Muscle of leg (tissue), 11 donors: ENCODE data around the gene METTL24. TPM values are rescaled to one million over a fixed set of nuclear protein-coding genes. Genes with fewer than 3 reads are reported as not detected.
A peak's percentile ranks its signal among the peaks of the same experiment; 100 is the strongest.

Experiments
- DNase-seq: peaks from one replicate; pipeline ENCODE4 v3.0.0; 2013
- H3K27ac ChIP-seq: one replicate; pipeline ENCODE4 v1.5.1; 2013; ENCODE audit warnings: mild to moderate bottlenecking, low read length, control low read depth
- H3K27me3 ChIP-seq: one replicate; pipeline ENCODE4 v1.6.1; 2013; ENCODE audit warnings: low read length; ENCODE audit not compliant: control insufficient read depth, insufficient read depth
- H3K36me3 ChIP-seq: one replicate; pipeline ENCODE4 v1.6.1; 2013; ENCODE audit warnings: low read length; ENCODE audit not compliant: control insufficient read depth, insufficient read depth
- H3K4me1 ChIP-seq: one replicate; pipeline ENCODE4 v1.6.1; 2013; ENCODE audit warnings: low read length; ENCODE audit not compliant: control insufficient read depth, insufficient read depth
- H3K4me3 ChIP-seq: one replicate; pipeline ENCODE4 v1.5.1; 2013; ENCODE audit warnings: low read length, control low read depth
- H3K9me3 ChIP-seq: replicated peaks from 2 replicates; pipeline ENCODE4 v1.6.1; 2013; ENCODE audit warnings: low read depth, low read length; ENCODE audit not compliant: control insufficient read depth
- WGBS: methylation state at CpG from one replicate; pipeline ENCODE4 v1.1.5; 2013; ENCODE audit warnings: missing lambda C conversion rate; ENCODE audit not compliant: insufficient coverage; 5-methylcytosine and 5-hydroxymethylcytosine counted together
- polyA plus RNA-seq, 8 donors: library from polyadenylated mRNA; unstranded; fragments of 120-200 nt; gene quantifications; one replicate each; pipeline versions ENCODE4 v1.2.1 to v1.2.3, GENCODE V29; 2013; ENCODE audit warnings: inconsistent platforms in 1 of 8, low replicate concordance in 1 of 8; ENCODE audit not compliant: insufficient read length in 8 of 8, insufficient read depth in 1 of 8
- total RNA-seq: library from RNA; stranded (reverse); fragments of 120-200 nt; gene quantifications from one replicate; pipeline ENCODE4 v1.2.4, GENCODE V29; 2013

METTL24 gene
- total and polyA plus RNA-seq, 9 donors, result 0.28 to 2.2 (median 0.80) TPM

DNA sequence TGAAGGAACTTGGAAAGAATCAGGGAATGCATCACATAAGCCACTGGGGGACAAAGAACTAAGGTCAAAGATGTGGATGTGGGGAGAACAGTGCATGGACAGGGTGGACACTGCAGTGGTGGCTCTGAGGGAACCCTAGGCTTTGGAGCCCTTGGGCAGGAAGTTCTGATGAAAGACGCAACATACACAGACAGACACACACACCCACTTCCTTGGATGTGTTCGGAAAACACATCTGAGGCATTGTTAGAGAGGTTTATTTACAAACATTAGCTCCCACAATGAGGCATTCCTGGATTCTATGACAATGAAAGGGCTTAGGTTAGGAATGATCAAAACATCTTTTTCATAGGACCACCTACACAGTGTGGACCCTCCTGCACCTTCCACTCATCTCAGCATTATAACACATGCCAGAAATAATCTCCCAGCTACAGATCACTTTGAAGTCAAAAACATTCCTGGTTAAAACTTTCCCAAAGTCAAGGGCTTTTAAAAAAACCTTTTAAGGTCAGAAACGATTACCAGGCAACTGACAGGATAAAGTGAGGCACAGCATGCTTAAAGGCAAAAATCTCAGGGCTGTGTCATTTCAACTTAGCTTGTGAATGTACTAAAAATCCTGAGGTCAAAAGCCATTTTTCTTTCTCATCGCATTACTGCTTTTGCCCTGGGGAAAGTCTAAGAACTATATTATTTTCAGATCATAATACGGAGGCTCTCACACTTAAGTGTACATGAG is 6.4 kb upstream of the METTL24 start:
- DNase-seq, result no peak
- H3K4me3 ChIP-seq, result no peak overlapping the region
- no peaks in the 10 kb centered on the region for H3K4me1 ChIP-seq
- peaks cover 6% of the 10 kb centered on the region for H3K27me3 ChIP-seq
- no peaks in the 10 kb centered on the region for H3K36me3 ChIP-seq
- 40% methylated on average over 1 of the region's 5 CpGs for WGBS
- H3K27ac ChIP-seq, result no peak overlapping the region
- H3K9me3 ChIP-seq, result no peaks in the 10 kb centered on the region

- H3K9me3 ChIP-seq, result no peaks in the 10 kb centered on the region
- H3K36me3 ChIP-seq, result no peaks in the 10 kb centered on the region
- H3K27me3 ChIP-seq, result peaks cover 14% of the 10 kb centered on the region
- no peak overlapping the region for H3K4me3 ChIP-seq
- no CpG with 5 or more reads among the region's 3 CpGs for WGBS
- H3K27ac ChIP-seq, result no peak overlapping the region
- no peaks in the 10 kb centered on the region for H3K4me1 ChIP-seq
- DNase-seq, result peak; percentile 24
Measured at GRCh38 chr6:110363748-110364147, 5.6 kb upstream of the METTL24 start.

DNA sequence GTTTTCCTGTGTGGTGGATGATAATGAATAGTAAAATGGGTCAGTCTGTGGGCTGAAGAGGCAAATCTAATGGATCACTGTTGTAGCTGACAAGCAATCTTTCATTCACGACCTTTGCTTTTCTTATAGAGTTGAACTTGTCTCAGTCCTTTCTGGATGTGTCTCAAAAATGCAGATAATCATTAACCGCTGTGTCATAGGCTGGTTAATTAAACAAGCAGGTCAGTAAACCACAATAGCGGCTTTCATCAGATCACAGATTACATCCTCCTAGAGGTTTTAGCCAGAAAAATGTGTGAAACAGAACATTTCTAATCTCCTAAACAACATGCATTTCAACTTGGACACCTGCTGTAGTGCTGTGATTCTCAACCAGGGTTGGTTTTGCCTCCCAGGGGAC is 2.5 kb upstream of the METTL24 start:
- WGBS, result 88% methylated on average over 1 of the region's 3 CpGs
- H3K4me3 ChIP-seq, result no peak overlapping the region
- peaks cover 7% of the 10 kb centered on the region for H3K4me1 ChIP-seq
- H3K36me3 ChIP-seq, result no peaks in the 10 kb centered on the region
- H3K27me3 ChIP-seq, result peaks cover 37% of the 10 kb centered on the region
- no peak overlapping the region for H3K27ac ChIP-seq
- no peaks in the 10 kb centered on the region for H3K9me3 ChIP-seq
- no peak for DNase-seq

- H3K36me3 ChIP-seq, result no peaks in the 10 kb centered on the region
- no peaks in the 10 kb centered on the region for H3K9me3 ChIP-seq
- WGBS, result no CpG with 5 or more reads among the region's 5 CpGs
- DNase-seq, result no peak
- peaks cover 7% of the 10 kb centered on the region for H3K4me1 ChIP-seq
- H3K27ac ChIP-seq, result no peak overlapping the region
- peaks cover 39% of the 10 kb centered on the region for H3K27me3 ChIP-seq
- no peak overlapping the region for H3K4me3 ChIP-seq
Measured at GRCh38 chr6:110359556-110359955, 1.4 kb upstream of the METTL24 start.

DNA sequence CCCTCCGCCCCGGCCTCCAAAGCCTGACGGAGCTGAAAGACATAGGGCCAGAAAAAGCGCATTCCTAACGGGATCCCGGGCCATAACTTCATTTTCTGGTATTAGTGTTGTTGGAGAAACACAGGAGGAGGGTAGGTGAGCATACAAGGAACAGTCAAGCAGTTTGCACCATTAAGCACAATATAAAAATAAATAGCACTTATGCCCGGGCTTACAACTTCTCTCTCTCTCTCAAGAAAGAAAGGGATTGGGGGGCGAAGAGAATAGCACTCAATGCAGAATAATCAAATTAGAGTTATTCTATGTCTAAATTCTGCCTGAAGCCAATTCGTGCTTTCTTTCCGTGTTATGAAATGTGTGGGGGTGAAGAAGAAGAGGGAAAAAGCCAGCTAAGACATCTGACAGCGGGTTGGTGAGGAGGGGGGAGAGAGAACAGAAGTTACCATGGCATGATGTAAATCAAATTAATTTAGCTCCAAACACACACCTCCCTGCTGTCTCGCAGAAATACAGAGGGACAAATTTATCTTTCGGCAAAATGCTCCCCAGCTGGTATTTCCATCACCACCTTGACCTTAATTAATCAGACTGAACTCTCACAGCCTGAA is 508 bp upstream of the METTL24 start:
- Histone ChIP-seq H3K4me1 (peaks cover 7% of the 10 kb centered on the region), H3K27me3 (peaks cover 39% of the 10 kb centered on the region), H3K27ac (peak overlapping the region; percentile 16), H3K36me3 (no peaks in the 10 kb centered on the region), H3K4me3 (peak overlapping the region; percentile 32), H3K9me3 (no peaks in the 10 kb centered on the region)
- 21% methylated on average over 2 of the region's 13 CpGs for WGBS
- DNase-seq, result no peak

DNA sequence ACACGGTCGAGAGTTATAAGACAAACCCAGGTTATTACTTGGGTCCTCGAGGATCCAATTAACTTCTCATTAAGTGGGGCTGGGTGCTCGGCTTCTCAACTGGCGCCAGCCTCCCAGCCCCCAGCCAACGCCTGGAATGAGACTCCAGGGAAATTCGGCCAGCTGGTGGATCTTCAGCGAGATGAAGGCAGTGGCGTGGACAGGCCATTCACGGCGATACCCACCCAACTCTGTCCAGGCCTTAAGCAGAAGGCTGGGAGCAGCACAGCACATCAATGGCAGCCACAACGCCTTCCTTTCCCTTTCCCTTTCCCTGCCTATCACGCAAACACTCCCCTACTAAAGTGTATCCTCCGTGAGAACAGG is 868 bp downstream of the METTL24 start:
- H3K27me3 ChIP-seq, result peaks cover 39% of the 10 kb centered on the region

GRCh38 chr6:110356778-110357177 is 1.4 kb downstream of the METTL24 start:
- Histone ChIP-seq H3K4me3 (no peak overlapping the region), H3K27me3 (peaks cover 39% of the 10 kb centered on the region), H3K27ac (no peak overlapping the region), H3K36me3 (no peaks in the 10 kb centered on the region), H3K9me3 (no peaks in the 10 kb centered on the region), H3K4me1 (peaks cover 7% of the 10 kb centered on the region)
- no peak for DNase-seq
- 64% methylated on average over 14 of the region's 15 CpGs for WGBS

More for the DNA sequence above, 868 bp downstream of the METTL24 start:
- H3K36me3 ChIP-seq, result no peaks in the 10 kb centered on the region
- no peak for DNase-seq
- 32% methylated on average over 13 of the region's 14 CpGs for WGBS
- H3K4me3 ChIP-seq, result peak overlapping the region; percentile 37
- peak overlapping the region; percentile 9 for H3K27ac ChIP-seq
- no peaks in the 10 kb centered on the region for H3K9me3 ChIP-seq
- peaks cover 7% of the 10 kb centered on the region for H3K4me1 ChIP-seq

GRCh38 chr6:110355727-110356126 is 2.4 kb downstream of the METTL24 start:
- no peak for DNase-seq
- WGBS, result 17% methylated on average over 1 of the region's 2 CpGs

DNA sequence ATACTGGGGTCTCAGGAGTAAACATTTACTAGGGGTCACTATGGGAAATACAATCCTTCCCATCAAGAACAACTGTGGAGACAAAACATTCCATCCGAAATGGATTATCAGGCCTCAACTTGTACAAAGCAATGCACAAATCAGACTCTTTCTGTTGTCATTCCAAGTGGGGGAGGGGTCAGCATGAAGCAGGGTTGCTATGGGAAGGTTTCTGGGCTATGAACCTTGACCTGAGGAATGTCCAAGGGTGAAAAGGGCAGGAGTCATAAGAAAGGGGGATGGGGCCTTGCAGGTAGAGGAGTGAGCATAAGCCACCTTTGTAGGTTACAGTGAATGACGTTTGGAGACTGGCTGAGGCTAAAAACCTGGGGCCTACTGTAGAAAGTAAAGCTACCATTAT is 3.1 kb downstream of the METTL24 start:
- WGBS, result no CpG with 5 or more reads among the region's 2 CpGs
- Histone ChIP-seq H3K27me3 (peaks cover 36% of the 10 kb centered on the region), H3K4me3 (no peak overlapping the region), H3K27ac (no peak overlapping the region), H3K9me3 (no peaks in the 10 kb centered on the region), H3K4me1 (peaks cover 7% of the 10 kb centered on the region), H3K36me3 (no peaks in the 10 kb centered on the region)
- no peak for DNase-seq

More at GRCh38 chr6:110355727-110356126, 2.4 kb downstream of the METTL24 start:
- Histone ChIP-seq H3K9me3 (no peaks in the 10 kb centered on the region), H3K27ac (no peak overlapping the region), H3K36me3 (no peaks in the 10 kb centered on the region), H3K27me3 (peaks cover 36% of the 10 kb centered on the region), H3K4me3 (no peak overlapping the region), H3K4me1 (peaks cover 7% of the 10 kb centered on the region)

GRCh38 chr6:110354153-110354552 is 4.0 kb downstream of the METTL24 start:
- no peaks in the 10 kb centered on the region for H3K9me3 ChIP-seq
- WGBS, result no CpG with 5 or more reads among the region's 2 CpGs
- H3K4me1 ChIP-seq, result peaks cover 7% of the 10 kb centered on the region
- H3K27ac ChIP-seq, result no peak overlapping the region
- H3K36me3 ChIP-seq, result no peaks in the 10 kb centered on the region
- DNase-seq, result no peak
- peaks cover 31% of the 10 kb centered on the region for H3K27me3 ChIP-seq
- H3K4me3 ChIP-seq, result no peak overlapping the region
